ENCODE results near the gene ZNRF1. TPM values are rescaled to one million over a fixed set of nuclear protein-coding genes. Genes with fewer than 3 reads are reported as not detected.

Gene ZNRF1
- total and polyA plus RNA-seq, 4 donors: 7.9 to 10.9 (median 9.2) TPM

- DNase-seq (ENCODE audit: low spot score): no peak
- no peak overlapping the region for H3K4me3 ChIP-seq (ENCODE audit: low read depth in 1 of 3, low read length in 3 of 3)
- H3K27ac ChIP-seq (ENCODE audit: low read depth in 1 of 2, low read length in 2 of 2): peak overlapping the region; percentile 79 to 82
- peak overlapping the region; percentile 13 to 23 for H3K9ac ChIP-seq (ENCODE audit: low read depth in 1 of 2, low read length in 2 of 2)
- no peaks in the 10 kb centered on the region for H3K27me3 ChIP-seq (ENCODE audit: control insufficient read depth in 4 of 4, insufficient read depth in 4 of 4, low read length in 3 of 4)
- peaks cover 19 to 52% (median 34%) of the 10 kb centered on the region in 4 donors for H3K4me1 ChIP-seq (ENCODE audit: control insufficient read depth in 4 of 4, insufficient read depth in 4 of 4, low read length in 3 of 4)
- WGBS: 29% methylated on average over 10 of the region's 10 CpGs
- no peaks in the 10 kb centered on the region for H3K9me3 ChIP-seq (ENCODE audit: control insufficient read depth in 4 of 4, low read length in 3 of 4)
- no peak for TF ChIP-seq YY1 (IDR thresholded peaks at IDR 0.05)
- no peak for TF ChIP-seq MAX (IDR thresholded peaks at IDR 0.05)
- no peak for TF ChIP-seq HNF4G (IDR thresholded peaks at IDR 0.05)
- TF ChIP-seq RXRA (IDR thresholded peaks at IDR 0.05): peak in 1 of 2 donors; percentile 39
- no peak for TF ChIP-seq FOXA1 (IDR thresholded peaks at IDR 0.05)
- peak; percentile 3 for TF ChIP-seq CTCF (IDR thresholded peaks at IDR 0.05; ENCODE audit: low read depth, low read length, missing input control)
- TF ChIP-seq GABPA (IDR thresholded peaks at IDR 0.05 in 1 of 2, conservative IDR thresholded peaks at IDR 0.05 in 1 of 2): no peak
- TF ChIP-seq REST (IDR thresholded peaks at IDR 0.05): no peak
- no peak for TF ChIP-seq ATF3 (IDR thresholded peaks at IDR 0.05)
- no peak for TF ChIP-seq NR2F2 (IDR thresholded peaks at IDR 0.05)
- TF ChIP-seq SP1 (IDR thresholded peaks at IDR 0.05): no peak
- peak in 1 of 2 donors; percentile 2 for TF ChIP-seq HNF4A (conservative IDR thresholded peaks at IDR 0.05)
- peak; percentile 39 to 45 for TF ChIP-seq RAD21 (IDR thresholded peaks at IDR 0.05)
- H3K36me3 ChIP-seq (ENCODE audit: control insufficient read depth in 4 of 4, insufficient read depth in 3 of 4, low read depth in 1 of 4, low read length in 3 of 4): peaks cover 0 to 9% (median 2%) of the 10 kb centered on the region in 4 donors
Observed at GRCh38 chr16:75109732-75110243, 111.0 kb downstream of the ZNRF1 start.

- Histone ChIP-seq H3K4me1 (ENCODE audit: control insufficient read depth in 4 of 4, insufficient read depth in 4 of 4, low read length in 3 of 4) (peaks cover 21 to 53% (median 41%) of the 10 kb centered on the region in 4 donors), H3K27ac (ENCODE audit: low read depth in 1 of 2, low read length in 2 of 2) (peak overlapping the region; percentile 82), H3K9ac (ENCODE audit: low read depth in 1 of 2, low read length in 2 of 2) (no peak overlapping the region), H3K36me3 (ENCODE audit: control insufficient read depth in 4 of 4, insufficient read depth in 3 of 4, low read depth in 1 of 4, low read length in 3 of 4) (peaks cover 0 to 9% (median 2%) of the 10 kb centered on the region in 4 donors), H3K27me3 (ENCODE audit: control insufficient read depth in 4 of 4, insufficient read depth in 4 of 4, low read length in 3 of 4) (no peaks in the 10 kb centered on the region), H3K9me3 (ENCODE audit: control insufficient read depth in 4 of 4, low read length in 3 of 4) (no peaks in the 10 kb centered on the region), H3K4me3 (ENCODE audit: low read depth in 1 of 3, low read length in 3 of 3) (no peak overlapping the region)
- 16% methylated on average over 28 of the region's 28 CpGs for WGBS
- peak; percentile 89 for DNase-seq (ENCODE audit: low spot score)
- TF ChIP-seq MAX (IDR thresholded peaks at IDR 0.05): peak; percentile 59
- peak in 1 of 2 donors; percentile 11 for TF ChIP-seq JUND (IDR thresholded peaks at IDR 0.05)
- TF ChIP-seq NR2F2 (IDR thresholded peaks at IDR 0.05): no peak
- TF ChIP-seq GABPA (IDR thresholded peaks at IDR 0.05 in 1 of 2, conservative IDR thresholded peaks at IDR 0.05 in 1 of 2): no peak
- peak; percentile 23 to 49 for TF ChIP-seq RXRA (IDR thresholded peaks at IDR 0.05)
- no peak for TF ChIP-seq REST (IDR thresholded peaks at IDR 0.05)
- TF ChIP-seq FOXA2 (IDR thresholded peaks at IDR 0.05): no peak
- peak; percentile 97 to 98 for TF ChIP-seq RAD21 (IDR thresholded peaks at IDR 0.05)
- peak; percentile 93 for TF ChIP-seq CTCF (IDR thresholded peaks at IDR 0.05; ENCODE audit: low read depth, low read length, missing input control)
- no peak for TF ChIP-seq TAF1 (conservative IDR thresholded peaks at IDR 0.05)
Observed at GRCh38 chr16:75110637-75111513, 112.1 kb downstream of the ZNRF1 start.
